ENCODE results near the gene FLVCR2. TPM values are rescaled to one million over a fixed set of nuclear protein-coding genes. Genes with fewer than 3 reads are reported as not detected.

Gene FLVCR2
- total RNA-seq, 2 donors from 2014 or later, result 9.0 to 10.8 TPM

GRCh38 chr14:75609116-75609515, 30.7 kb downstream of the FLVCR2 start:
- H3K4me1 ChIP-seq, result no peaks in the 10 kb centered on the region
- H3K27me3 ChIP-seq, result no peaks in the 10 kb centered on the region
- H3K4me3 ChIP-seq, result no peak overlapping the region
- intact Hi-C loops (cut with DNase I), result no loop called here
- H3K9me3 ChIP-seq, result no peaks in the 10 kb centered on the region
- no peak overlapping the region for H3K27ac ChIP-seq
- no peak overlapping the region for H3K9ac ChIP-seq (ENCODE audit: low read depth in 2 of 2, low read length in 2 of 2)
- DNase-seq, result no peak
- no peaks in the 10 kb centered on the region for H3K36me3 ChIP-seq
- TF ChIP-seq, protein P1, sequence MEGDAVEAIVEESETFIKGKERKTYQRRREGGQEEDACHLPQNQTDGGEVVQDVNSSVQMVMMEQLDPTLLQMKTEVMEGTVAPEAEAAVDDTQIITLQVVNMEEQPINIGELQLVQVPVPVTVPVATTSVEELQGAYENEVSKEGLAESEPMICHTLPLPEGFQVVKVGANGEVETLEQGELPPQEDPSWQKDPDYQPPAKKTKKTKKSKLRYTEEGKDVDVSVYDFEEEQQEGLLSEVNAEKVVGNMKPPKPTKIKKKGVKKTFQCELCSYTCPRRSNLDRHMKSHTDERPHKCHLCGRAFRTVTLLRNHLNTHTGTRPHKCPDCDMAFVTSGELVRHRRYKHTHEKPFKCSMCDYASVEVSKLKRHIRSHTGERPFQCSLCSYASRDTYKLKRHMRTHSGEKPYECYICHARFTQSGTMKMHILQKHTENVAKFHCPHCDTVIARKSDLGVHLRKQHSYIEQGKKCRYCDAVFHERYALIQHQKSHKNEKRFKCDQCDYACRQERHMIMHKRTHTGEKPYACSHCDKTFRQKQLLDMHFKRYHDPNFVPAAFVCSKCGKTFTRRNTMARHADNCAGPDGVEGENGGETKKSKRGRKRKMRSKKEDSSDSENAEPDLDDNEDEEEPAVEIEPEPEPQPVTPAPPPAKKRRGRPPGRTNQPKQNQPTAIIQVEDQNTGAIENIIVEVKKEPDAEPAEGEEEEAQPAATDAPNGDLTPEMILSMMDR (IDR thresholded peaks at IDR 0.05), result no peak

DNA sequence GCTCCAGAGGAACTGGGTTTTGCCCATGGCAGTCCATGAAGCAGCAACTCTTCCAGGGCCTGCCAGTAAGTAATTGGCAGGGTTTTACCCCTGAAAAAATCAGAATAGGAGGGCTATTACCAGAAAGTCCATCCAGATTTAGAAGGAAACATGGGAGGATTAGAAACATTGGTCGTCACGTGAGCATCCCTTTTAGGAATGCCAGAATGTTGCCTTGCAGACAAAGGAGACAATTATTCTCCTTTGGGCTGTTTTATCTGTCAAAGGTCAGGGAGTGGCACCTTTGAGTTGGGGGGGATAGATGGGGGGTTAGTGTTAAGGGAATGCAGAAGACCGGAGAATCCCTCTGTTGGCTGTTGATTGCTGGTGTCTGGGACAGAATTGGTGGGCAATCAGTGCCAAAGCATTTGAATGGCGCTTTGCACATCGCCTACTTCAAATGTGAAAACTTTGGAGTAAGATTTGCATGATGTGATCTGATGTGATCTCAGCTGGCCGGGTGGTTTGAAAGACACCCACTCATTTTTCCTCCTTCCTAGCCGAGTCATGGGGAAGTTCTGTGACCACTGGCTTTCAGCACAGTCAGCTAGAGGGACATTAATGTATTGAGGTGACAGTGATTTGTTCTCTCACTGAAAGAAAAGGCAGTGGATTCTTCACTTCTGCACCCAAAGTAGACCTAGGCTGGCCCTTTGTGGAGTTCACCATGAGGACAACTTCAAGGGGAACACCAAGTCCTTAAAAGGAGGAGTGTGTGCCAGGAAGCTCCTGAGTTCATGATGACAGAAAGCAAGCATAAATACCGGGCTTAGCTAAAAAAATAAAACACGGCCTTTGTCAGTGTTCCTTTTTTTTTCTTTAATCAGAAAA, 31.4 kb downstream of the FLVCR2 start:
- H3K4me1 ChIP-seq, result no peaks in the 10 kb centered on the region
- H3K4me3 ChIP-seq, result no peak overlapping the region
- TF ChIP-seq, protein P1 (IDR thresholded peaks at IDR 0.05), result no peak
- intact Hi-C loops (cut with DNase I), result no loop called here
- no peak for DNase-seq
- H3K27ac ChIP-seq, result no peak overlapping the region
- H3K36me3 ChIP-seq, result no peaks in the 10 kb centered on the region
- no peak overlapping the region for H3K9ac ChIP-seq (ENCODE audit: low read depth in 2 of 2, low read length in 2 of 2)
- H3K27me3 ChIP-seq, result no peaks in the 10 kb centered on the region
- H3K9me3 ChIP-seq, result no peaks in the 10 kb centered on the region

DNA sequence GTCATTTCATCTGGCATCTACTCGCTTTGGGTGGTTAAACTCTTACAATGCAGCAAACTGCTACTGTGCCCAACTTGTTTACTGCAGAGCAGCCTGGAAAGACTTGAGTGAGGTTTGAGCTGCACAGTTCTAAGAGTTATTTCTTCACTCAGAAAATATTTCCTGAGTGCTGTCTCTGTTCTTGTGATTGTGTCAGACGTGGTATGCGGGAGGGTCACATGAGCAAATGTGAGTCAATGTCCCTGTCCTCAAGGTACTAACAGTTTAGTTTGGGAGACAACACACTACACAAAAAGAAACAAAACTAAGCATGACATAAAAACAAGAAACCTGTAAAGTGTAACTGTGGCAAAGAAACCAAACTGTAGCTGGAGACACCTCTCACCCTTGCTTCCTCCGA, 32.4 kb downstream of the FLVCR2 start:
- Histone ChIP-seq H3K4me1 (no peaks in the 10 kb centered on the region), H3K4me3 (no peak overlapping the region), H3K36me3 (no peaks in the 10 kb centered on the region), H3K9me3 (no peaks in the 10 kb centered on the region), H3K27ac (no peak overlapping the region), H3K27me3 (no peaks in the 10 kb centered on the region), H3K9ac (ENCODE audit: low read depth in 2 of 2, low read length in 2 of 2) (no peak overlapping the region)
- TF ChIP-seq, protein P1 (IDR thresholded peaks at IDR 0.05), result no peak
- DNase-seq, result no peak
- intact Hi-C loops (cut with DNase I), result no loop called here

DNA sequence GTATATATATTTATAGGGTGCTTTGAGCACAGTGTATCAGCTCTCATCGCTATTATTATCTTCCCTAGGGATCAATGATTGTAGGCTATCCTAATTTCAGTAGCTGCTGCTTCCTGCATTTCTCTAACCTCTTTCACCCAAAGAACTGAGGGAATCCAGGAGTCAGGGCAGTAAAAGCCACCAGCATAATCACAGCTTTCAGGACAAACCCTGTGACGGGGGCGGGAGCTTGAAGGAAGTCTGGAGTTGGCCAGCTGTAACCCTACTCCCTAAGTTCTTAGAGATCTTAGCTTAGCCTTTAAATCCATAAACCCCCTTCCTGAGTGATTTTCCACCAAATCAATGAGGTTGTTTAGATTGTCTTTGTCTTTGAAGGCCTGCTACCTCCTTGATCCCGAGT, 33.7 kb downstream of the FLVCR2 start:
- no peak overlapping the region for H3K4me3 ChIP-seq
- H3K36me3 ChIP-seq, result no peaks in the 10 kb centered on the region
- DNase-seq, result no peak
- no peaks in the 10 kb centered on the region for H3K9me3 ChIP-seq
- TF ChIP-seq, protein P1 (IDR thresholded peaks at IDR 0.05), result no peak
- no peak overlapping the region for H3K27ac ChIP-seq
- no peaks in the 10 kb centered on the region for H3K27me3 ChIP-seq
- intact Hi-C loops (cut with DNase I), result no loop called here
- no peaks in the 10 kb centered on the region for H3K4me1 ChIP-seq
- no peak overlapping the region for H3K9ac ChIP-seq (ENCODE audit: low read depth in 2 of 2, low read length in 2 of 2)

- H3K27ac ChIP-seq, result no peak overlapping the region
- intact Hi-C loops (cut with DNase I), result no loop called here
- H3K27me3 ChIP-seq, result no peaks in the 10 kb centered on the region
- no peak overlapping the region for H3K9ac ChIP-seq (ENCODE audit: low read depth in 2 of 2, low read length in 2 of 2)
- DNase-seq, result no peak
- no peaks in the 10 kb centered on the region for H3K36me3 ChIP-seq
- TF ChIP-seq, protein P1 (IDR thresholded peaks at IDR 0.05), result no peak
- H3K4me3 ChIP-seq, result no peak overlapping the region
- no peaks in the 10 kb centered on the region for H3K9me3 ChIP-seq
- no peaks in the 10 kb centered on the region for H3K4me1 ChIP-seq
Measured at GRCh38 chr14:75614179-75614578, 35.8 kb downstream of the FLVCR2 start.

All from colonic mucosa (tissue), 4 donors.